Measurements from ENCODE around the gene GJA3. TPM values are rescaled to one million over a fixed set of nuclear protein-coding genes. Genes with fewer than 3 reads are reported as not detected.
A peak's percentile ranks its signal among the peaks of the same experiment; 100 is the strongest.

The GJA3 gene
- total and polyA plus RNA-seq, 2 donors (not counting 1 experiment from before 2014, with no cell fraction given), result 0.33 to 0.44 TPM

DNA sequence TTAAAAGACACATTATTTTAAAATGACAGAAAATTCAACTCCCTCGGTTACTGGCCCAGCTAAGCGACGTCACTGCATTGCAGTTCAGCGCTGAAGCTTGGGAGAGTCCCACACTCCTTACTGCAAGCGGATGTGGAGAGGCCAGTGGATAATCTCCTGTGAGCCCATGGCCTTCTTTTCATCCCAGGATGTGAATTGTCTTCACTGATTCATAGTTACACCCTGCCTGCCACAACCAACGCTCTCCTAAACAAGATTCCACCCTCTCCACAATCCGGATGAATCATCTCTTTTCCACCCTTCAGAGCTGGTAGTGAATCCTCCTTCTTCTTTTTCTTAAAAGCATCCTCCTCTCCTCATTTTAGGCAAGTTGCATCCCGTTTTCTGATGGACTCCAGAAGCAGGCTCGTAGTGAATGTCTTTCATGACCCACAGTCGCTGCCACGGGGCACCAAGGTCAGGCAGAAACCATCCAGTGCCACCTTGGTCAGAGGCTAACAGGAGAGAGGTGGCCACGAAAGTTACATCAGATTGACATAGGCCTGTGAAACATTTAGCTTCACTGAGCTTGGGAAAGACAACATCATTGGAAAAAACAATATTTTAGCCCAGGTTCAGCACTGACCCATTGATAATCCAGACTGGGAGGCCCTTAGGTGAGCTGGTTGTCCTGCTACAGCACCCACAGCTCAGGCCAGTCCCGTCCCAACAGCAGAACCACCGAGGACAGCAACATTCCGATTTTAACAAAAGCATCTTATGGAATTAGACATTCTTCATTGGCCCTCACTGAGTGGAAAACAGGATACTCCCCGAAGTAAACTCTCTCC is 29.8 kb upstream of the GJA3 start:
- no peaks in the 10 kb centered on the region for H4K20me1 ChIP-seq (ENCODE audit: control insufficient read depth, extremely low read depth, insufficient read depth, low read length)
- H3K4me2 ChIP-seq (ENCODE audit: extremely low read depth, insufficient read depth, low read length), result no peak overlapping the region
- no peaks in the 10 kb centered on the region for H3K79me2 ChIP-seq (ENCODE audit: control insufficient read depth, insufficient read depth, low read length)
- TF ChIP-seq, protein P1, sequence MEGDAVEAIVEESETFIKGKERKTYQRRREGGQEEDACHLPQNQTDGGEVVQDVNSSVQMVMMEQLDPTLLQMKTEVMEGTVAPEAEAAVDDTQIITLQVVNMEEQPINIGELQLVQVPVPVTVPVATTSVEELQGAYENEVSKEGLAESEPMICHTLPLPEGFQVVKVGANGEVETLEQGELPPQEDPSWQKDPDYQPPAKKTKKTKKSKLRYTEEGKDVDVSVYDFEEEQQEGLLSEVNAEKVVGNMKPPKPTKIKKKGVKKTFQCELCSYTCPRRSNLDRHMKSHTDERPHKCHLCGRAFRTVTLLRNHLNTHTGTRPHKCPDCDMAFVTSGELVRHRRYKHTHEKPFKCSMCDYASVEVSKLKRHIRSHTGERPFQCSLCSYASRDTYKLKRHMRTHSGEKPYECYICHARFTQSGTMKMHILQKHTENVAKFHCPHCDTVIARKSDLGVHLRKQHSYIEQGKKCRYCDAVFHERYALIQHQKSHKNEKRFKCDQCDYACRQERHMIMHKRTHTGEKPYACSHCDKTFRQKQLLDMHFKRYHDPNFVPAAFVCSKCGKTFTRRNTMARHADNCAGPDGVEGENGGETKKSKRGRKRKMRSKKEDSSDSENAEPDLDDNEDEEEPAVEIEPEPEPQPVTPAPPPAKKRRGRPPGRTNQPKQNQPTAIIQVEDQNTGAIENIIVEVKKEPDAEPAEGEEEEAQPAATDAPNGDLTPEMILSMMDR (conservative IDR thresholded peaks at IDR 0.05 in 1 of 2, IDR thresholded peaks at IDR 0.05 in 1 of 2; ENCODE audit: low read depth in 1 of 2, low read length in 2 of 2), result no peak
- TF ChIP-seq EZH2 (IDR thresholded peaks at IDR 0.05; ENCODE audit: low read length, missing control alignments), result no peak
- peak; percentile 53 to 95 for DNase-seq (ENCODE audit: low read depth in 2 of 2)
- H3K4me3 ChIP-seq (replicated peaks in 1 of 4; ENCODE audit: control extremely low read depth in 1 of 4, insufficient read depth in 1 of 4, low read depth in 3 of 4, low read length in 4 of 4), result no peak overlapping the region
- H3K27ac ChIP-seq (ENCODE audit: insufficient read depth, low read length), result no peak overlapping the region
- H3K36me3 ChIP-seq (ENCODE audit: control insufficient read depth, insufficient read depth, low read length), result no peaks in the 10 kb centered on the region
- no peak overlapping the region for H2AFZ ChIP-seq (ENCODE audit: low read length)
- no peak overlapping the region for H3K9ac ChIP-seq (ENCODE audit: insufficient read depth, low read length)
- H3K27me3 ChIP-seq (ENCODE audit: control insufficient read depth, insufficient read depth, low read length), result peaks cover 54% of the 10 kb centered on the region
- H3K9me3 ChIP-seq (ENCODE audit: control insufficient read depth, insufficient read depth, low read depth, low read length), result no peaks in the 10 kb centered on the region
- no peaks in the 10 kb centered on the region for H3K4me1 ChIP-seq (ENCODE audit: control insufficient read depth, extremely low read depth, insufficient read depth, low read length)

- H2AFZ ChIP-seq (ENCODE audit: low read length), result no peak overlapping the region
- no peaks in the 10 kb centered on the region for H3K79me2 ChIP-seq (ENCODE audit: control insufficient read depth, insufficient read depth, low read length)
These were observed 29.2 kb upstream of the GJA3 start for GRCh38 chr13:20190076-20190475.

More at GRCh38 chr13:20190076-20190475, 29.2 kb upstream of the GJA3 start:
- Histone ChIP-seq H3K27me3 (ENCODE audit: control insufficient read depth, insufficient read depth, low read length) (peaks cover 51% of the 10 kb centered on the region), H3K27ac (ENCODE audit: insufficient read depth, low read length) (no peak overlapping the region), H3K4me3 (replicated peaks in 1 of 4; ENCODE audit: control extremely low read depth in 1 of 4, insufficient read depth in 1 of 4, low read depth in 3 of 4, low read length in 4 of 4) (no peak overlapping the region), H3K36me3 (ENCODE audit: control insufficient read depth, insufficient read depth, low read length) (no peaks in the 10 kb centered on the region), H3K9me3 (ENCODE audit: control insufficient read depth, insufficient read depth, low read depth, low read length) (no peaks in the 10 kb centered on the region), H3K4me2 (ENCODE audit: extremely low read depth, insufficient read depth, low read length) (no peak overlapping the region), H3K4me1 (ENCODE audit: control insufficient read depth, extremely low read depth, insufficient read depth, low read length) (no peaks in the 10 kb centered on the region), H4K20me1 (ENCODE audit: control insufficient read depth, extremely low read depth, insufficient read depth, low read length) (no peaks in the 10 kb centered on the region), H3K9ac (ENCODE audit: insufficient read depth, low read length) (no peak overlapping the region)
- no peak for DNase-seq (ENCODE audit: low read depth in 2 of 2)
- TF ChIP-seq, protein P1 (conservative IDR thresholded peaks at IDR 0.05 in 1 of 2, IDR thresholded peaks at IDR 0.05 in 1 of 2; ENCODE audit: low read depth in 1 of 2, low read length in 2 of 2), result no peak
- TF ChIP-seq EZH2 (IDR thresholded peaks at IDR 0.05; ENCODE audit: low read length, missing control alignments), result no peak
